HFFc6 (cell line): ENCODE measurements around the gene USH2A. TPM values are rescaled to one million over a fixed set of nuclear protein-coding genes. Genes with fewer than 3 reads are reported as not detected.

Experiments used
- DNase-seq: peaks from one replicate; pipeline ENCODE4 v3.0.0-alpha.2; 2018
- H3K27ac Mint-ChIP-seq: 2 replicates; pipeline ENCODE4 v1.8.0; 2020; ENCODE audit warnings: mild to moderate bottlenecking, mixed read lengths
- H3K27me3 Mint-ChIP-seq: 2 replicates; pipeline ENCODE4 v1.8.0; 2021; ENCODE audit warnings: mild to moderate bottlenecking, moderate library complexity, mixed read lengths; ENCODE audit not compliant: insufficient read depth
- H3K36me3 Mint-ChIP-seq: 2 replicates; pipeline ENCODE4 v1.8.0; 2021; ENCODE audit warnings: low read depth, mixed read lengths
- H3K4me1 Mint-ChIP-seq: 2 replicates; pipeline ENCODE4 v1.8.0; 2020; ENCODE audit warnings: low read depth, mixed read lengths
- H3K4me3 Mint-ChIP-seq: 2 replicates; pipeline ENCODE4 v1.8.0; 2020; ENCODE audit warnings: mild to moderate bottlenecking, moderate library complexity, mixed read lengths
- H3K9me3 Mint-ChIP-seq: 2 replicates; pipeline ENCODE4 v1.8.0; 2020; ENCODE audit warnings: mild to moderate bottlenecking, mixed read lengths
- CTCF ChIP-seq: fragments of 200-600 bp; sonication (generic); IDR thresholded peaks from 2 replicates; pipeline ENCODE4 v1.5.0; 2021; ENCODE audit warnings: antibody characterized with exemption, mild to moderate bottlenecking
- total RNA-seq, 6 experiments: library from RNA; stranded (reverse); fragmentation: NEBNext Ultra II Directional; extraction: Animal tissue kit (Norgen Biotek cat#: 25700); gene quantifications; 2 replicates in 1 of 6; 3 replicates in 5 of 6; pipeline ENCODE4 v1.2.3, GENCODE V29; 2021

Gene USH2A
- total RNA-seq, 6 experiments from 2014 or later = 0.02 to 0.07 (median 0.04) TPM

- Mint-ChIP-seq H3K9me3 (no peaks in the 10 kb centered on the region), H3K4me1 (peaks cover 33% of the 10 kb centered on the region), H3K27ac (peak overlapping the region; percentile 82), H3K27me3 (no peaks in the 10 kb centered on the region), H3K4me3 (peak overlapping the region; percentile 57), H3K36me3 (no peaks in the 10 kb centered on the region)
- TF ChIP-seq CTCF = no peak
- no peak for DNase-seq
Observed at GRCh38 chr1:215635827-215636226, 787.4 kb downstream of the USH2A start.

GRCh38 chr1:215631489-215631888 lies 791.8 kb downstream of the USH2A start:
- TF ChIP-seq CTCF = no peak
- DNase-seq = peak; percentile 32
- no peak overlapping the region for H3K4me3 Mint-ChIP-seq
- H3K27me3 Mint-ChIP-seq = no peaks in the 10 kb centered on the region
- no peaks in the 10 kb centered on the region for H3K9me3 Mint-ChIP-seq
- no peaks in the 10 kb centered on the region for H3K36me3 Mint-ChIP-seq
- peaks cover 25% of the 10 kb centered on the region for H3K4me1 Mint-ChIP-seq
- H3K27ac Mint-ChIP-seq = no peak overlapping the region

- Mint-ChIP-seq H3K9me3 (no peaks in the 10 kb centered on the region), H3K36me3 (no peaks in the 10 kb centered on the region), H3K4me1 (peaks cover 20% of the 10 kb centered on the region), H3K27me3 (no peaks in the 10 kb centered on the region), H3K4me3 (no peak overlapping the region), H3K27ac (no peak overlapping the region)
- no peak for TF ChIP-seq CTCF
- no peak for DNase-seq
Observed at GRCh38 chr1:215631040-215631439, 792.2 kb downstream of the USH2A start.

- DNase-seq = no peak
- H3K4me3 Mint-ChIP-seq = no peak overlapping the region
- no peak overlapping the region for H3K27ac Mint-ChIP-seq
- H3K36me3 Mint-ChIP-seq = peaks cover under 1% of the 10 kb centered on the region; the same call in 1 of the 2 replicates
- peaks cover 10% of the 10 kb centered on the region for H3K4me1 Mint-ChIP-seq
- no peak for TF ChIP-seq CTCF
- no peaks in the 10 kb centered on the region for H3K27me3 Mint-ChIP-seq
- H3K9me3 Mint-ChIP-seq = no peaks in the 10 kb centered on the region
Observed at GRCh38 chr1:215625949-215626348, 797.3 kb downstream of the USH2A start.

- H3K4me1 Mint-ChIP-seq = peaks cover 7% of the 10 kb centered on the region; the same call in 1 of the 2 replicates
- H3K36me3 Mint-ChIP-seq = peaks cover 17% of the 10 kb centered on the region
- H3K27ac Mint-ChIP-seq = no peak overlapping the region; the same call in 1 of the 2 replicates
- no peak overlapping the region for H3K4me3 Mint-ChIP-seq
- TF ChIP-seq CTCF = no peak
- H3K9me3 Mint-ChIP-seq = no peaks in the 10 kb centered on the region
- DNase-seq = no peak
- H3K27me3 Mint-ChIP-seq = no peaks in the 10 kb centered on the region
Observed at GRCh38 chr1:215623162-215623561, 800.1 kb downstream of the USH2A start.

- DNase-seq = no peak
- Mint-ChIP-seq H3K27me3 (no peaks in the 10 kb centered on the region), H3K27ac (no peak overlapping the region), H3K4me1 (peaks cover 3% of the 10 kb centered on the region; the same call in 1 of the 2 replicates), H3K36me3 (peaks cover 33% of the 10 kb centered on the region), H3K4me3 (no peak overlapping the region), H3K9me3 (no peaks in the 10 kb centered on the region)
- TF ChIP-seq CTCF = no peak
Observed at GRCh38 chr1:215617979-215618378, 805.3 kb downstream of the USH2A start.
